ENCODE data around the gene ITGB1BP1. TPM values are rescaled to one million over a fixed set of nuclear protein-coding genes. Genes with fewer than 3 reads are reported as not detected.

Gene ITGB1BP1
- total and polyA plus RNA-seq, 7 donors, result 47.5 to 138 (median 85.9) TPM

DNA sequence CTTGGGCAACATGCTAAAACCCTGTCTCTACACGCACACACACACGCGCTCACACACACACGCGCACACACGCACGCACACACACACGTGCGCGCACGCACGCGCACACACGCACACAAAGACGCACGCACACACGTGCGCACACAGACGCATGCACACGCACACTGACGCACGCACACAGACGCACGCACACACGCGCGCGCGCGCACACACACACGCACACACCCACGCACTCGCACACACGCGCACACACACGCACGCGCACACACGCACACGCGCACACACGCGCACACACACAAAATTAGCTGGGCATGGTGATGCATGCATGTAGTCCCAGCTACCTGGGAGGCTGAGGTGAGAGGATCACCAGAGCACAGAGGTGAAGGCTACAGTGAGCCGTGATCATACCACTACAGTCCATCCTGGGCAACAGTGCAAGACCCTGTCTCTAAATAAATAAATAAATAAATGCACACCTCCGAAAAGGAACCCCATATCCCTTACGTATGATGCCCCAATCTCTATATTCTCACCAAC is 42.9 kb upstream of the ITGB1BP1 start:
- Histone ChIP-seq H3K27ac (no peak overlapping the region), H3K4me1 (no peaks in the 10 kb centered on the region), H3K27me3 (ENCODE audit: insufficient read depth in 3 of 3, low read length in 2 of 3) (no peaks in the 10 kb centered on the region), H3K36me3 (ENCODE audit: insufficient read depth in 1 of 2, low read depth in 1 of 2) (peaks cover 0 to 23% of the 10 kb centered on the region in 2 donors), H3K4me3 (no peak overlapping the region), H3K9me3 (no peaks in the 10 kb centered on the region)
- TF ChIP-seq, protein P1, sequence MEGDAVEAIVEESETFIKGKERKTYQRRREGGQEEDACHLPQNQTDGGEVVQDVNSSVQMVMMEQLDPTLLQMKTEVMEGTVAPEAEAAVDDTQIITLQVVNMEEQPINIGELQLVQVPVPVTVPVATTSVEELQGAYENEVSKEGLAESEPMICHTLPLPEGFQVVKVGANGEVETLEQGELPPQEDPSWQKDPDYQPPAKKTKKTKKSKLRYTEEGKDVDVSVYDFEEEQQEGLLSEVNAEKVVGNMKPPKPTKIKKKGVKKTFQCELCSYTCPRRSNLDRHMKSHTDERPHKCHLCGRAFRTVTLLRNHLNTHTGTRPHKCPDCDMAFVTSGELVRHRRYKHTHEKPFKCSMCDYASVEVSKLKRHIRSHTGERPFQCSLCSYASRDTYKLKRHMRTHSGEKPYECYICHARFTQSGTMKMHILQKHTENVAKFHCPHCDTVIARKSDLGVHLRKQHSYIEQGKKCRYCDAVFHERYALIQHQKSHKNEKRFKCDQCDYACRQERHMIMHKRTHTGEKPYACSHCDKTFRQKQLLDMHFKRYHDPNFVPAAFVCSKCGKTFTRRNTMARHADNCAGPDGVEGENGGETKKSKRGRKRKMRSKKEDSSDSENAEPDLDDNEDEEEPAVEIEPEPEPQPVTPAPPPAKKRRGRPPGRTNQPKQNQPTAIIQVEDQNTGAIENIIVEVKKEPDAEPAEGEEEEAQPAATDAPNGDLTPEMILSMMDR (IDR thresholded peaks at IDR 0.05), result no peak
- intact Hi-C loops (cut with DNase I), result no loop called here
- no peak for ATAC-seq
- DNase-seq, result no peak
- WGBS, 3 donors, result 87 to 94% (median 91%) methylated on average over 35 to 46 of the region's 46 CpGs

DNA sequence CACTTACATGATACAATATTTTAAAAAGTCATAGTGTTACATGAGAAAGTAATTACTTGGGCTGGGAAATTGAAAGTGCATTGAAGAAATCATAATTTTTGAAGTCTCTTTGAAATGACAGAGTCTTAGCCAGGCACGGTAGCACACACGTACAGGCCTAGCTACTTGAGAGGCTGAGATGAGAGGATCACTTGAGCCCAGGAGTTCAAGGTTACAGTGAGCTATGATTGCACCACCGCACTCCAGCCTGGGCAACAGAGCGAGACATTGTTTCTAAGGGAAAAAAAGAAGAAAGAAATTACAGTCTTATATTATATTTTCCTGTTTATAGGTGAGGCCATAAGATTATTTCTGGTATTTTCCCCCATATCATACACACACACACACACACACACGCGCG is 41.8 kb upstream of the ITGB1BP1 start:
- ATAC-seq (no peak), DNase-seq (no peak)
- no peak overlapping the region for H3K27ac ChIP-seq
- no peaks in the 10 kb centered on the region for H3K27me3 ChIP-seq (ENCODE audit: insufficient read depth in 3 of 3, low read length in 2 of 3)
- WGBS, 3 donors, result 82 to 91% (median 84%) methylated on average over 7 of the region's 7 CpGs
- no peaks in the 10 kb centered on the region for H3K4me1 ChIP-seq
- peaks cover 0 to 27% of the 10 kb centered on the region in 2 donors for H3K36me3 ChIP-seq (ENCODE audit: insufficient read depth in 1 of 2, low read depth in 1 of 2)
- no peaks in the 10 kb centered on the region for H3K9me3 ChIP-seq
- TF ChIP-seq, protein P1 (IDR thresholded peaks at IDR 0.05), result no peak
- intact Hi-C loops (cut with DNase I), result no loop called here
- H3K4me3 ChIP-seq, result no peak overlapping the region

DNA sequence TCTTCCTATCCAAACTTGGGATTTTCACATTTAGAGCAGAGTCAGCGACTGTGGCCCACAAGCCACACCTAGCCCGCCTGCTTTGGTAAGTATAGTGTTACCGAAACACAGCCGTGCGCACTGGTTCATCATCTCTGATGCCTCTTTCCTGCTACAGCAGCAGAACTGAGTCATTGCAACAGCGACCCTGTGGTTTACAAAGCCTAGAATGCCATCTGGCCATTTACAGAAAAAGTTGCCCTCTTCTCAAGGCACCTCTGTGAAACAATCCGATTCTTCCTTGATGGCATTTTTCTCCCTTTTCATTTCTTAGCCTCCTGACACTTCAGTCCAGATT is 40.3 kb upstream of the ITGB1BP1 start:
- Histone ChIP-seq H3K27me3 (ENCODE audit: insufficient read depth in 3 of 3, low read length in 2 of 3) (no peaks in the 10 kb centered on the region), H3K9me3 (no peaks in the 10 kb centered on the region), H3K4me1 (no peaks in the 10 kb centered on the region), H3K27ac (no peak overlapping the region), H3K36me3 (ENCODE audit: insufficient read depth in 1 of 2, low read depth in 1 of 2) (peaks cover 0 to 36% of the 10 kb centered on the region in 2 donors), H3K4me3 (no peak overlapping the region)
- TF ChIP-seq, protein P1 (IDR thresholded peaks at IDR 0.05), result no peak
- DNase-seq (no peak), ATAC-seq (peak in 3 of 4 donors; percentile 41 to 76 (median 62))
- intact Hi-C loops (cut with DNase I), result no loop called here
- 64 to 83% (median 79%) methylated on average over 7 of the region's 7 CpGs for WGBS, 3 donors

DNA sequence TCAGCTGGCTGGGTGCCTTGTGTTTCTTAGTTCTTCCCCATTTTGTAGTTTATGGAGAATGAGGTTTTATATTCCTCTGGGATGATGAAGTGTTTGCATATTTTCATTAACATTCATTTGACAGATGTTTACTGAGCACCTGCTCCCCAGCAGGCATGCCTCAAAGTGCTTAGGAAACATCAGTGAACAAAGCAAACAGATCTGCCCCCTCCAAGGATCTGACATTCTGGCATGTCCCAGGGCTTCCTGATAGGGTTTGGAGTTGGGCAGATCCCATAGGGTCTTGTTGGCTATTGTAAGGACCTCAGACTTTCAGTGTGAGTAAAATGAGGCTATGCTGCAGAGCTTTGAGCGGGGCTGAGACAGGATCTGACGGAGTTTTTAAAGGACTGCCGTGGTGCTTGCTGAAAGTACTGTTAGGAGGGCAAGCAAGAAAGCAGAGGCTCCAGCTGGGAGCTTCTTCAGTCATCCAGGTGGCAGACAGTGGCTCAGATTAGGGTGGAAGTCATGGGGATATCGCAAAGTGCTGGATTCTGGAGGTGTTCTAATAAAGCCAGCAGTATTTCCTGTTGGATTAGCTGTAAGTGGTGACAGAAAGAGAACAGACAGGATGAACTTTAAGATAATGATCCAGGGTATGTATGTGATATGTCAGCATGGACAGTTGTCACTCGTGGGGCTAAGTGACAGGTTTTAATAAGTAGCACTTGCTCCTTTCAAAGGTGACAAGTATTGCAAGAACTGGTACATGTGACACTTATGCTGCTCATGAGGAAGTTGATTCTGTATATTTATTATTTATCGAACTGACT is 39.8 kb upstream of the ITGB1BP1 start:
- intact Hi-C loops (cut with DNase I), result no loop called here
- no peaks in the 10 kb centered on the region for H3K27me3 ChIP-seq (ENCODE audit: insufficient read depth in 3 of 3, low read length in 2 of 3)
- H3K36me3 ChIP-seq (ENCODE audit: insufficient read depth in 1 of 2, low read depth in 1 of 2), result peaks cover 0 to 42% of the 10 kb centered on the region in 2 donors
- ATAC-seq (peak in 2 of 4 donors; percentile 11 to 22), DNase-seq (no peak)
- H3K27ac ChIP-seq, result no peak overlapping the region
- no peak overlapping the region for H3K4me3 ChIP-seq
- H3K9me3 ChIP-seq, result no peaks in the 10 kb centered on the region
- H3K4me1 ChIP-seq, result no peaks in the 10 kb centered on the region
- TF ChIP-seq, protein P1 (IDR thresholded peaks at IDR 0.05), result no peak
- 88 to 91% (median 90%) methylated on average over 6 of the region's 6 CpGs for WGBS, 3 donors

Measured in psoas muscle (tissue), 8 donors.